ENCODE measurements around the gene AMZ1. TPM values are rescaled to one million over a fixed set of nuclear protein-coding genes. Genes with fewer than 3 reads are reported as not detected.
A peak's percentile ranks its signal among the peaks of the same experiment; 100 is the strongest.
"Not testable (repeated sequence)": the region's sequence is repeated elsewhere in the genome, so short reads cannot be mapped to it uniquely, and the experiment has no call there.

AMZ1 gene
- total RNA-seq, 1 experiment from 2014 or later: not detected

GRCh38 chr7:2734084-2734686 is 46.2 kb downstream of the AMZ1 start:
- in situ Hi-C loops (cut with HindIII; ENCODE audit: low sequenced_read_pairs): no loop called here
- no peak for DNase-seq (ENCODE audit: low spot score)

DNA sequence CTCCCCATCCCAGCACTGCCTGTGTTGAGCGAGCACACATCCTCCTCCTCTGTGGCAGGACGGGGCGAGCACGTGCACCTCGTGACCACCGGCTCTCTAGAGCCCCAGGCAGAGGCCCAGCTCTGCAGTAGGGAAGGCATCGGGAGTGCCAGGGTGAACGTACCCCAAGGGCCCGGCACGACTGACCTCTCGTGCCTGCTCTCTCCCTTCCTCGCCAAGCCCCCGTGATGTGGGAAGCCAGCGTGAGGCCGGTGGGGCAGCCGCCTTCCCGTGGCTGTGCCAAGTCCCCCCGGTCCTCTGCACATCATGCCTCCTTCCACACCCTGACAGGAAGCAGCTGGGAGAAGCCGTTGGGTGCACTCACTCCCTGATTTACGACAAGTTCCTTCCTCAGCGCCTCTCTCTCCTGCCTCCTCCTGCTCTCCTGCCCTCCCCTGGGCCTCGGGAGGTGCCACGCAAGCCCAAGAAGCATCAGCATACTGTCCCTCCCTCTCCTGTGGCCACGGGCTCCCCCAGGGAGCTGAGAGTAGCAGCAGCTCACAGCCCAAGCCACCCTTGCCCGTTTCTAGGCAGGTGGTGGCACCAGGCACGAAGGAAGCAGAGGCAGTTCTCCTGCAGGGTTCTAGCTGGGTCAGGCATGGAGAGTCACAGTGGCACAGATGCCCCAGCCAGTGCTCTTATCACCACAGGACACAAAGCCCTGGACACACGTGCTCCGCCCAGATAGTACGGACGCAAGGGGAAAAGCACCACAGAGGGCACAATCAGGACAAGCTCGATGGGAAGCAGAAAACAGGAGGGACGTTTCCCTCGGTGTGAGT is 47.0 kb downstream of the AMZ1 start:
- DNase-seq (ENCODE audit: low spot score): peak; percentile 28
- in situ Hi-C loops (cut with HindIII; ENCODE audit: low sequenced_read_pairs): no loop called here

GRCh38 chr7:2735744-2736143 is 47.7 kb downstream of the AMZ1 start:
- DNase-seq (ENCODE audit: low spot score): no peak
- in situ Hi-C loops (cut with HindIII; ENCODE audit: low sequenced_read_pairs): no loop called here

- in situ Hi-C loops (cut with HindIII; ENCODE audit: low sequenced_read_pairs): no loop called here
- no peak for DNase-seq (ENCODE audit: low spot score)
These were observed 48.5 kb downstream of the AMZ1 start for GRCh38 chr7:2736411-2736914.

GRCh38 chr7:2737005-2737743 is 49.2 kb downstream of the AMZ1 start:
- DNase-seq (ENCODE audit: low spot score); in situ Hi-C loops (cut with HindIII; ENCODE audit: low sequenced_read_pairs): not testable (repeated sequence)

DNA sequence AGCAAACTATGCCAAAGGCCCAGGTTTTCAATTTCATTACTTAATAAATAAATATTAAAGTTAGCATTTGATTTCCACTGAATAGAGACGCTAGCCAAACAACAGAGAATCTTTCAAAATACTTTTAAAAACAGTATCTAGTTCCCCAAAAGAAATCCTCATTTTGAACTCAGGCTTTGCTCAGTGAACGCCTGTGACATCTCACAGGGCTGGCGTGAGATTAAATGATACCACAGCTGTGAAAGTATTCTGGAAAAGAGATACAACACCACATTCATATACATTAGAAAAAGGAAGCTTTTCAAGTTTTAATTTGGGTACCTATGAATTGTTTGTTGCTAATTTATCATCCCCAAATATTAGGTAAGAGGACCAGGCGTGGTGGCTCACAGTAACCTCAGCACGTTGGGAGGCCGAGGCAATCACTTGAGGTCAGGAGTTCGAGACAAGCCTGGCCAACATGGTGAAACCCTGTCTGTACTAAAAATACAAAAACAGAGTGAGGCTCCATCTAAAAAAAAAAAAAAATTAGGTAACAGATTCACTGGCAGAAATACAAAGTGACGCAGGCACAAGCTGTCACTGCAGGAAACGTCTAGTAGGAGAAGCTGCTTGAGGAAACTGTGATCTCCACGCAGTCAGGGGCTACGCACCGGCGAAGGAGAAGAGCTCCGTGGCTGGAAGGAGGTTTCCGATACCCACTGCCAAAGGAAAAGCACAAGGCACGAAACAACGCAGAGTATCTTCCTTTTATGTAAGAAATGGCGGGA is 50.0 kb downstream of the AMZ1 start:
- DNase-seq (ENCODE audit: low spot score): peak; percentile 92

GRCh38 chr7:2738766-2739549 is 51.0 kb downstream of the AMZ1 start:
- no peak for DNase-seq (ENCODE audit: low spot score)
- in situ Hi-C loops (cut with HindIII; ENCODE audit: low sequenced_read_pairs): no loop called here

More for the DNA sequence above, 50.0 kb downstream of the AMZ1 start:
- in situ Hi-C loops (cut with HindIII; ENCODE audit: low sequenced_read_pairs): no loop called here

GRCh38 chr7:2743523-2744185 is 55.7 kb downstream of the AMZ1 start:
- DNase-seq (ENCODE audit: low spot score); in situ Hi-C loops (cut with HindIII; ENCODE audit: low sequenced_read_pairs): not testable (repeated sequence)

- in situ Hi-C loops (cut with HindIII; ENCODE audit: low sequenced_read_pairs); DNase-seq (ENCODE audit: low spot score): not testable (repeated sequence)
These were observed 60.7 kb downstream of the AMZ1 start for GRCh38 chr7:2748684-2749083.

DNA sequence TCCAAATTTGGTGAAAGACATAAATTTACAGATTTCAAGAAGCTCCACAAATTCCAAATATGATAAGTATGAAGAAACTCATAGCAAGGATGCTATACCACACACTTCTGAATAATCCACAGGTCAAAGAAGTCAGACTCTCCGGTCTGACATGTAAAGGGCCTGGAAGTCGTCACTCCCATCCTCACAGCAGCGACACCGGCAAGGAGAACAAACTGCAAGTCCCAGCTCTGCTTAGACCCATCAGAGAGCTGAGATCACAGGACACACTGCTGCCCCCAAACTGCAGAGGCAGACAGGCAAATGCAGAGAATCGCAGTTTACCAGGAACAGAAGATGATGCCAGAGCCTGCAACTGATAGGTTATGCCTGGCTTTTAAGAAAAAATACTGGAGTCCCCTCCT is 62.0 kb downstream of the AMZ1 start:
- in situ Hi-C loops (cut with HindIII; ENCODE audit: low sequenced_read_pairs): no loop called here
- DNase-seq (ENCODE audit: low spot score): no peak

DNA sequence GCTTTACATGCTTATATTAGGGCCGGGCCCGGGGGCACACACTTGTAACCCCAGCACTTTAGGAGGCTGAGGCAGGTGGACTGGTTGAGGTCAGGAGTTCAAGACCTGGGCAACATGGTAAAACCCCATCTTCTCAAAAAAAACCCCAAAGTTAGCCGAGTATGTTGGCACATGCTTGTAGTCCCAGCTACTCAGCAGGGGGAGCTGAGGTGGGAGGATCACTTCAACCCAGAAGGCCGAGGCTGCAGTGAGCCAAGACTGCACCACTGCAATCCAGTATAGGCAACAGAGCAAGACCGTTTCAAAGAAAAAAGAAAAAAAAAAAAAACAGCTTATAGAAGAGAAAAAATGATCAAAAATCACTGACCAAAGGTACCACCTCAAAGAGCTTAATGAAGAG is 63.1 kb downstream of the AMZ1 start:
- DNase-seq (ENCODE audit: low spot score): no peak
- in situ Hi-C loops (cut with HindIII; ENCODE audit: low sequenced_read_pairs): no loop called here

DNA sequence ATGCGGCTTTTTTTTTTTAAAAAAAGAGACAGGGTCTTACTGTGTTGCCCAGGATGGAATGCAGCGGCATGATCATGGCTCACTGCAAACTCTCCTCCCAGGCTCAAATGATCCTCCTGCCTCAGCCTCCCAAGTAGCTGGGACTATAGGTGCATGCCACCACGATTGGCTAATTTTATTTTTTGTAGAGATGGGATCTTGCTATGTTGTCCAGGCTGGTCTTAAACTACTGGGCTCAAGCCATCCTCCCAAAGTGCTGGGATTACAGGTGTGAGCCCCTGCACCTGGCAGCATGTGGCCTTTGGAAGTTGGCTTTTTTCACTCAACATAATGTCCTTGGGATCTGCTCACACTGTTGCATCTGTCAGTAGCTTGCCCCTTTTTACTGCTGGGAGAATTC is 65.1 kb downstream of the AMZ1 start:
- in situ Hi-C loops (cut with HindIII; ENCODE audit: low sequenced_read_pairs): no loop called here
- no peak for DNase-seq (ENCODE audit: low spot score)

- in situ Hi-C loops (cut with HindIII; ENCODE audit: low sequenced_read_pairs): no loop called here
- DNase-seq (ENCODE audit: low spot score): no peak
These were observed 66.1 kb downstream of the AMZ1 start for GRCh38 chr7:2754086-2754485.

DNA sequence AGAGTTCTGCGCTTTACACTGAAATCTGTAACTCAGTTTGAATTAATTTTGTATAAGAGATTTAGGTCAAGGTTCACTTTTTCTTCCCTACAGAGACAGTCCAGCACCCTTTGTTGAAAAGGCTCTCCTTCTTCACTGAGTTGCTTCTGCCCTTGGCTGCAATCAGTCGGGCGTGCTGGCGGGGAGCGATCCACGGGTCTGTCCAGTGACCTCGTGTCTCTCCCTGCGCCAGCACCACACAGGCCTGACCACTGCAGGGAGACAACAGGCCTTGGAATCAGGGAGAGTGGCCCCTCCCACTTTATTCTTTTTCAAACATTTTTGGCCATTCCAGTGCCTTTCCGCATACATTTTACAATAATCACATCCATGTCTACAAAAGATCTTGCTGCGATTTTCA is 66.9 kb downstream of the AMZ1 start:
- no peak for DNase-seq (ENCODE audit: low spot score)
- in situ Hi-C loops (cut with HindIII; ENCODE audit: low sequenced_read_pairs): no loop called here

- no peak for DNase-seq (ENCODE audit: low spot score)
- in situ Hi-C loops (cut with HindIII; ENCODE audit: low sequenced_read_pairs): no loop called here
These were observed 67.5 kb downstream of the AMZ1 start for GRCh38 chr7:2755531-2755930.

GRCh38 chr7:2757361-2757903 is 69.4 kb downstream of the AMZ1 start:
- in situ Hi-C loops (cut with HindIII; ENCODE audit: low sequenced_read_pairs): no loop called here

DNA sequence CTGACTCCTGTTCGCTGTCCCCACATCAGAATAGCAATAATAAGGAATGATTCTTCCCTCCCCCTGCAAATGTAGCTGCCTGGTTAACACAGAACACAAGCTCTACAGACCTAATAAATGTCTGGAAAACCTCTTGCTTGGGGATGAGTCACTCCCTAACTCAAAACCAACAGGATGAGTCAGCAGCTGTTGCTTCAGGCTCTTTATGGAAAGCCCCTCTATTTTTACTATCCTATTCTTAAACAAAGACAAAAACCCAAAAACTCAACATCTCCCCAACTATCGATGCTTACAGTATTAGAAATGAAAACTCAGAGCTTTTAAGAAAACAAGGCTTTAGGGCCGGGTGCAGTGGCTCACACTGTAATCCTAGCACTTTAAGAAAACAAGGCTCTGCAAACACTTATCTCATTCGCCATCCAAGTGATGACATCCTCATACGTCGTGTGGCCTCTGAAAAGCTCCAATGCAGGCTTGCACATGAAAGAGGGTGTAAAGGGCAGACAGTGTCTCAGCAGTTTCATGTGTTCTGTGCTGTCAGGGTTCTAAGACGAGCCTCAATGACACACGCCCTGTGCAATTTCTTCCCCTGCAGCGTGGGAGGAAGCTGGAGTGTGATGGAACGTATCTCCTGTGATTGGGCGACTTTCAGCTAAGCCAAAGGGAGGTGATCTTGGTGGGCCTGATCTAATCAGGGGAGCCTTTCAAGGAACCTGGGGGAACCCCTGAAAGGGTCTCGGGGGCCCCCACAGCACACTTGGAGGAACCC is 70.1 kb downstream of the AMZ1 start:
- DNase-seq (ENCODE audit: low spot score): no peak
- in situ Hi-C loops (cut with HindIII; ENCODE audit: low sequenced_read_pairs): no loop called here

More at GRCh38 chr7:2757361-2757903, 69.4 kb downstream of the AMZ1 start:
- DNase-seq (ENCODE audit: low spot score): peak; percentile 86
